ENCODE results near the gene CIAPIN1. TPM values are rescaled to one million over a fixed set of nuclear protein-coding genes. Genes with fewer than 3 reads are reported as not detected.

Gene CIAPIN1
- total and polyA plus RNA-seq, 2 of the 4 experiments (the other 2 are of a cell fraction) = 41.6 to 47.7 TPM

- Histone ChIP-seq H2AFZ (replicated peaks; ENCODE audit: low read length, poor library complexity) (no peak overlapping the region), H3K79me1 (ENCODE audit: low read depth in 1 of 2, low read length in 2 of 2) (no peaks in the 10 kb centered on the region)
- WGBS, 2 experiments (ENCODE audit: extremely low coverage in 2 of 2, insufficient read length in 1 of 2) = 83% methylated on average over 5 of the region's 5 CpGs; no CpG with 5 or more reads in 1 of the 2 experiments
These were observed 38.1 kb downstream of the CIAPIN1 start for GRCh38 chr16:57409065-57409464.

More at GRCh38 chr16:57409065-57409464, 38.1 kb downstream of the CIAPIN1 start:
- Histone ChIP-seq H3K4me2 (ENCODE audit: low read depth, low read length) (no peak overlapping the region), H3K56ac (ENCODE audit: extremely low read depth, insufficient read depth, low read length) (no peak overlapping the region), H4K91ac (ENCODE audit: insufficient read depth, low read depth, low read length) (no peak overlapping the region), H3K4me1 (ENCODE audit: control insufficient read depth, insufficient read depth, low read length) (no peaks in the 10 kb centered on the region), H3K23ac (ENCODE audit: low read depth, low read length) (no peak overlapping the region), H4K5ac (ENCODE audit: low read depth, low read length) (no peak overlapping the region), H2AK5ac (ENCODE audit: low read depth, low read length) (no peak overlapping the region), H3K9me1 (ENCODE audit: insufficient read depth, low read length) (no peaks in the 10 kb centered on the region), H2AK9ac (replicated peaks; ENCODE audit: low read depth, low read length, poor library complexity) (no peak overlapping the region), H4K8ac (ENCODE audit: low read depth in 2 of 2, low read length in 2 of 2) (no peak overlapping the region), H2BK5ac (ENCODE audit: low read depth, low read length, poor library complexity, severe bottlenecking) (no peak overlapping the region), H3K14ac (replicated peaks; ENCODE audit: low read depth, low read length) (no peak overlapping the region), H3K4me3 (ENCODE audit: insufficient read depth, low read depth, low read length) (no peak overlapping the region), H2BK20ac (ENCODE audit: low read depth, low read length) (no peak overlapping the region), H3K36me3 (ENCODE audit: control insufficient read depth, insufficient read depth, low read length) (no peaks in the 10 kb centered on the region), H3K27me3 (ENCODE audit: control insufficient read depth, insufficient read depth, low read length) (peaks cover 66% of the 10 kb centered on the region), H3K9me3 (ENCODE audit: control insufficient read depth, insufficient read depth, low read length) (no peaks in the 10 kb centered on the region), H3K4ac (ENCODE audit: low read depth, low read length) (no peak overlapping the region), H3K9ac (ENCODE audit: low read depth, low read length) (no peak overlapping the region), H3K18ac (ENCODE audit: low read depth, low read length) (no peak overlapping the region), H2BK120ac (ENCODE audit: low read depth, low read length) (no peak overlapping the region), H4K20me1 (ENCODE audit: insufficient read depth, low read length) (no peaks in the 10 kb centered on the region), H2BK15ac (ENCODE audit: low read depth, low read length) (no peak overlapping the region), H3K27ac (ENCODE audit: insufficient read depth, low read length) (no peak overlapping the region)
- no peak for ATAC-seq (ENCODE audit: low read depth)
- no peak for TF ChIP-seq MAFK (IDR thresholded peaks at IDR 0.05; ENCODE audit: low read depth, low read length)
- TF ChIP-seq BHLHE40 (IDR thresholded peaks at IDR 0.05; ENCODE audit: low read depth, low read length) = no peak
- TF ChIP-seq POLR2A (IDR thresholded peaks at IDR 0.05; ENCODE audit: low read depth, low read length) = no peak
- TF ChIP-seq RFX5 (IDR thresholded peaks at IDR 0.05; ENCODE audit: low read depth, low read length) = no peak
- TF ChIP-seq RAD21 (IDR thresholded peaks at IDR 0.05; ENCODE audit: low read length) = no peak
- TF ChIP-seq MAZ (IDR thresholded peaks at IDR 0.05; ENCODE audit: borderline replicate concordance, low read depth, low read length) = no peak
- TF ChIP-seq CTCF (conservative IDR thresholded peaks at IDR 0.05; ENCODE audit: low read depth, low read length) = no peak
- TF ChIP-seq CHD1 (IDR thresholded peaks at IDR 0.05; ENCODE audit: low read depth, low read length) = no peak
- TF ChIP-seq RCOR1 (IDR thresholded peaks at IDR 0.05; ENCODE audit: insufficient replicate concordance, low read length) = no peak
- no peak for TF ChIP-seq NFE2L2 (IDR thresholded peaks at IDR 0.05; ENCODE audit: low read depth, low read length)
- no peak for TF ChIP-seq USF2 (IDR thresholded peaks at IDR 0.05; ENCODE audit: low read depth, low read length)
- no TSS peak for BruUV-seq (replicated peaks)
- intact Hi-C loops (cut with micrococcal nuclease) = no loop called here
- dilution Hi-C loops (cut with HindIII; ENCODE audit: low sequenced_read_pairs, unreplicated experiment) = no loop called here
- DNase-seq = no peak
- ChIA-PET POLR2A (ENCODE audit: unreplicated experiment) (no interaction called here), CTCF (interaction anchor here (1.0 kb wide), 1 partner anchor 8 kb away, joined by 3 read pairs; no protein-coding TSS in a partner anchor)
- in situ Hi-C loops (cut with MboI; ENCODE audit: low sequenced_read_pairs) = no loop called here
